ENCODE results near the gene GTPBP4. TPM values are rescaled to one million over a fixed set of nuclear protein-coding genes. Genes with fewer than 3 reads are reported as not detected.
A peak's percentile ranks its signal among the peaks of the same experiment; 100 is the strongest.

The GTPBP4 gene
- total and polyA plus RNA-seq, 9 of the 15 experiments (the other 6 are each of a cell fraction or from before 2014, with no cell fraction given): 79.0 to 155 (median 128) TPM

GRCh38 chr10:1044964-1045363 lies 56.7 kb downstream of the GTPBP4 start:
- Histone ChIP-seq H3K79me2 (ENCODE audit: control insufficient read depth, insufficient read depth, low read length) (peaks cover 55% of the 10 kb centered on the region), H3K9me3 (replicated peaks; ENCODE audit: control insufficient read depth, insufficient read depth, low read depth, low read length) (no peaks in the 10 kb centered on the region), H3K4me2 (ENCODE audit: insufficient read depth, low read length) (no peak overlapping the region), H3K9ac (ENCODE audit: insufficient read depth in 1 of 2, low read depth in 2 of 2, low read length in 2 of 2) (no peak overlapping the region), H3K9me1 (ENCODE audit: control insufficient read depth, insufficient read depth, low read length) (peaks cover 13% of the 10 kb centered on the region), H3K4me1 (replicated peaks in 1 of 2; ENCODE audit: control insufficient read depth in 2 of 2, insufficient read depth in 2 of 2, low read length in 2 of 2) (peaks cover 21 to 24% of the 10 kb centered on the region in 2 experiments), H4K20me1 (replicated peaks; ENCODE audit: control insufficient read depth, insufficient read depth, low read length) (peaks cover 35% of the 10 kb centered on the region), H2AFZ (ENCODE audit: low read depth, low read length) (no peak overlapping the region), H3K4me3 (no peak overlapping the region), H3K36me3 (ENCODE audit: control insufficient read depth, insufficient read depth, low read length) (peaks cover 72% of the 10 kb centered on the region), H3K27ac (ENCODE audit: extremely low read depth, low read depth, low read length) (no peak overlapping the region), H3K27me3 (ENCODE audit: control insufficient read depth in 2 of 2, insufficient read depth in 2 of 2, low read length in 2 of 2) (no peaks in the 10 kb centered on the region)
- ATAC-seq (no peak), DNase-seq (ENCODE audit: extremely low read depth in 1 of 4, low spot score in 3 of 4) (no peak), FAIRE-seq (no peak)
- WGBS (ENCODE audit: insufficient coverage, low coverage, missing lambda C conversion rate): 58% methylated on average over 4 of the region's 4 CpGs
- ChIA-PET POLR2A (interaction anchor here (2.5 kb wide), 1 partner anchor 9 kb away, joined by 12 read pairs; no protein-coding TSS in a partner anchor), CTCF (ENCODE audit: low intra/inter-chr PET ratio) (no interaction called here)
- BruUV-seq (replicated peaks): TSS peak; percentile 13
- TF ChIP-seq CBFA2T3 (IDR thresholded peaks at IDR 0.05) (0 out of 2 replicates have a peak, but pooled peaks have one; percentile 29), ZNF184 (CRISPR knock-in tag; IDR thresholded peaks at IDR 0.05) (no peak)
- in situ Hi-C loops (cut with MboI) (no loop called here), intact Hi-C loops (cut with micrococcal nuclease) (no loop called here)

- H3K4me2 ChIP-seq (ENCODE audit: insufficient read depth, low read length): peak overlapping the region; percentile 55
- H3K27me3 ChIP-seq (ENCODE audit: control insufficient read depth in 2 of 2, insufficient read depth in 2 of 2, low read length in 2 of 2): no peaks in the 10 kb centered on the region
- in situ Hi-C loops (cut with MboI): no loop called here
- TF ChIP-seq BACH1 (tag; IDR thresholded peaks at IDR 0.05) (no peak), NFRKB (IDR thresholded peaks at IDR 0.05; ENCODE audit: low read depth) (no peak), ELF4 (CRISPR knock-in tag; IDR thresholded peaks at IDR 0.05) (no peak), CGGBP1 (CRISPR knock-in tag; IDR thresholded peaks at IDR 0.05) (no peak), HMG20A (CRISPR knock-in tag; conservative IDR thresholded peaks at IDR 0.05) (no peak), HMG20B (CRISPR knock-in tag; IDR thresholded peaks at IDR 0.05) (no peak), ZNF318 (IDR thresholded peaks at IDR 0.05; ENCODE audit: borderline replicate concordance in 1 of 2, low read depth in 1 of 2) (no peak)
- H3K4me3 ChIP-seq: peak overlapping the region; percentile 27; the same call in 1 of the 2 replicates
- no peak overlapping the region for H2AFZ ChIP-seq (ENCODE audit: low read depth, low read length)
- H3K79me2 ChIP-seq (ENCODE audit: control insufficient read depth, insufficient read depth, low read length): peaks cover 60% of the 10 kb centered on the region
- ChIA-PET POLR2A (interaction anchor here (2.5 kb wide), 1 partner anchor 9 kb away, joined by 12 read pairs; no protein-coding TSS in a partner anchor), CTCF (ENCODE audit: low intra/inter-chr PET ratio) (no interaction called here)
- H3K9me1 ChIP-seq (ENCODE audit: control insufficient read depth, insufficient read depth, low read length): peaks cover 13% of the 10 kb centered on the region
- peaks cover 35% of the 10 kb centered on the region for H4K20me1 ChIP-seq (replicated peaks; ENCODE audit: control insufficient read depth, insufficient read depth, low read length)
- FAIRE-seq: no peak
- intact Hi-C loops (cut with micrococcal nuclease): no loop called here
- BruUV-seq (replicated peaks): no TSS peak
- no peak for DNase-seq (ENCODE audit: extremely low read depth in 1 of 4, low spot score in 3 of 4)
- no peak overlapping the region for H3K9ac ChIP-seq (ENCODE audit: insufficient read depth in 1 of 2, low read depth in 2 of 2, low read length in 2 of 2)
- no peak overlapping the region for H3K27ac ChIP-seq (ENCODE audit: extremely low read depth, low read depth, low read length)
- H3K4me1 ChIP-seq (replicated peaks in 1 of 2; ENCODE audit: control insufficient read depth in 2 of 2, insufficient read depth in 2 of 2, low read length in 2 of 2): peaks cover 21 to 25% of the 10 kb centered on the region in 2 experiments
- no peaks in the 10 kb centered on the region for H3K9me3 ChIP-seq (replicated peaks; ENCODE audit: control insufficient read depth, insufficient read depth, low read depth, low read length)
- 53% methylated on average over 6 of the region's 6 CpGs for WGBS (ENCODE audit: insufficient coverage, low coverage, missing lambda C conversion rate)
- peaks cover 67% of the 10 kb centered on the region for H3K36me3 ChIP-seq (ENCODE audit: control insufficient read depth, insufficient read depth, low read length)
- no peak for ATAC-seq
Measured at GRCh38 chr10:1045415-1045814, 57.2 kb downstream of the GTPBP4 start.

Measured in K562 (cell line).